CD4-positive, alpha-beta T cell treated with Interleukin-15 for 4 hours (primary cell): ENCODE measurements around the gene MRPL34.
"Not testable (repeated sequence)": the region's sequence is repeated elsewhere in the genome, so short reads cannot be mapped to it uniquely, and the experiment has no call there.

Source experiments
- DNase-seq: peaks from one replicate; pipeline ENCODE4 v3.0.0-alpha.2; 2020; ENCODE audit warnings: low spot score

MRPL34 gene

DNA sequence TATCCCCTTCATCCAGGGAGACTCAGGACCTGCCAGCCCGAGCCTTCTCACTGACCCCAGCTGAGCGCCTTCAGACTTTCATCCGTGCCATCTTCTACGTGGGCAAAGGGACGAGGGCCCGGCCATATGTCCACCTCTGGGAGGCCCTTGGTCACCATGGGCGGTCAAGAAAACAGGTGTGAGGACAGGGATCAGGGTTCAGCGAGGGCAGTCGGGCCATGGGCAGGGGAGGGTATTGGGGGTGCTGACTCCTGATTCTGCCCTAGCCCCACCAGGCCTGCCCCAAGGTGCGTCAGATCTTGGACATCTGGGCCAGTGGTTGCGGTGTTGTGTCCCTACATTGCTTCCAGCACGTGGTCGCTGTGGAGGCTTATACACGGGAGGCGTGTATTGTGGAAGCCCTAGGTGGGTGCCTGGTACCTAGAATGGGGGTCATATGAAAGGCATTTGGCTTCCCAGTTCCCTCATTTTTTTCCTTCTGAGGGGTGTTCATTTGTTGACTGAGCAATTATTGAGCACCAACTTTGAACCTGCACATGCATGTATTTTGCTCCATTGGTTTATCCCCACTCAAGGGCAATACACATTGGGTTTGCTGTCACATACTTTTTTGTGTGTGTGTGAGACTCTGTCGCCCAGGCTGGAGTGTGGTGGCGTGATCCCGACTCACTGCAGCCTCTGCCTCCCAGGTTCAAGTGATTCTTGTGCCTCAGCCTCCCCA is 20.1 kb upstream of the MRPL34 start:
- DNase-seq, result no peak

DNA sequence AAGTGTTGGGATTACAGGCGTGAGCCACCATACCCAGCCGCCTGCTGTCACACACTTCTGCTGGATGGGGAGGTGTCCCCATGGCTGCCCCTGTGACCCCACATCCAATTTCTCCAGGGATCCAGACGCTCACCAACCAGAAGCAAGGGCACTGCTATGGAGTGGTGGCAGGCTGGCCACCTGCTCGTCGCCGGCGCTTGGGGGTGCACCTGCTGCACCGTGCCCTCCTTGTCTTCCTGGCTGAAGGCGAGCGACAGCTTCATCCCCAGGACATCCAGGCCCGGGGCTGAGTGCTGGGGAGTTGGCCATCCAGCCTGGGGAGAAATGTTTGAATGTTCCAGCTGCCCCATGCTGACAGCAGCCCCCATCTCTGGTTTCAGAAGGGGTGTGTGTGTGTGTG is 19.4 kb upstream of the MRPL34 start:
- no peak for DNase-seq

DNA sequence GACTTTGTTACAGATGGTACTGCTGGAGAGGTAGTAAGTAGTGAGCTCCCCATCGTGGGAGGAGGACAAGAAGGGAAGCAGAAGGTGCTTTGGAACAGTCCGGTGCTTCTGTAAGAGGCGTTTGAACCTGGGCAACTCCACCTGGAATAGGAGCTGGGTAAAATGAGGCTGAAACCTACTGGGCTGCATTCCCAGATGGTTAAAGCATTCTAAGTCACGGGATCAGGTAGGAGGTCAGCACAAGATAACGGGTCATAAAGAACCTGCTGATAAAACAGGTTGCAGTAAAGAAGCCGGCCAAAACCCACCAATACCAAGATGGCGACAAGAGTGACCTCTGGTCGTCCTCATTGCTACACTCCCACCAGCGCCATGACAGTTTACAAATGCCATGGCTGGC is 18.9 kb upstream of the MRPL34 start:
- no peak for DNase-seq

DNA sequence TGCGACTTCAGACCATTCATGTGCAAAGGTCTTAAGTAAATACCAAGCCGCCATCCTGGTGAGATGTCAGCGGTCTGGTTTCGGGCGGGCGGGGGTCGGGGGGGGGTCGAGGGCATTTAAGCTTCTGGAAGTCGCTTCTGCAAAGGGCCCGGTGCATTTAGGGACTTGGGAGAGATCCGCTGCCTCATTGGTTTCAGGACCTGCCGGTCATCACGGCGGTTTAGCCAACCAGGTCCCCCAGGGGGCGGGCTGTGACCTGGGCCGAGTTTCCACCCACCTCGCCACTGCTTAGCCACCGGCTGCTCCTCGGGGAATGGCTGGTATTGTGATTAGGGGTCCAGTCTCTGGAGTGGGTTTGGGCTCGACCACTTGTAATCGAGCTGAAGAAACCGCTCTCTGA is 16.2 kb upstream of the MRPL34 start:
- peak; percentile 18 for DNase-seq

DNA sequence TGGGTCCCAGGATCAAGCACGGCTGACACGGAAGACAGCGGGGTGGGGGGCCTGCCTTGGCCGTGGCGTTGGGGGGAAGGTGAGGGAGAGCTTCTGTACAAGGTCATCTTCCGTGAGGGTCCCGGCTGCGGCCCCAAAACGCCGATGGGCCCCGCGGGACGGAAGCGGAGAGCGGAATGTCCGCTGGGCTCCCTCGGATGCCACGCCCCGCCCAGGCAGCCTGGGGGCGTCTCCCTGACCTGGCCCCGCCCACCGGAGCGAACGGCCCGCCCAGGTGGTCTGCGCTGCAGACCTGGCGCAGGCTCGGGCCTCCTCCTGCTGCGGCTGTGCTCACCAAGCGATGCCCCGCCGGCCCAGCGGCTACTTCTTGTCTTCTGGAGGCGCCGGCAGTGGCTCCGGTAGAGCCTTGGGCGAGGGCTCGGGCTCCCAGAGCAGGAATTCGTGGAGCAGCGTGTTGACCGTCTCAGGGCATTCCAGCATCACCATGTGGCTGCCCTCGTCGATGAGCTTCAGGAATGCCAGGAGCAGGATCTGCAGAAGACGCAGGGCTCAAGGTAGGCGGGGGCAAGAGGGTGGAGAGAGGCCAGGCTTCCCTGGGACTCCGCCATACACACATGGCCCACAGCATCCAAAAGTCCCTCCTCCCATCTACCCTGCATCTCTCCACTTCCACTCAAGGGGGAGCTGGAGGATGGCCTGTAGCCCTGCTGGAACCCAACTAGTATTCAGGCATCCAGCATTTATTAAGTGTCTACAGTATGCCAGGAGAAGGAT is 13.2 kb upstream of the MRPL34 start:
- DNase-seq, result peak; percentile 81

DNA sequence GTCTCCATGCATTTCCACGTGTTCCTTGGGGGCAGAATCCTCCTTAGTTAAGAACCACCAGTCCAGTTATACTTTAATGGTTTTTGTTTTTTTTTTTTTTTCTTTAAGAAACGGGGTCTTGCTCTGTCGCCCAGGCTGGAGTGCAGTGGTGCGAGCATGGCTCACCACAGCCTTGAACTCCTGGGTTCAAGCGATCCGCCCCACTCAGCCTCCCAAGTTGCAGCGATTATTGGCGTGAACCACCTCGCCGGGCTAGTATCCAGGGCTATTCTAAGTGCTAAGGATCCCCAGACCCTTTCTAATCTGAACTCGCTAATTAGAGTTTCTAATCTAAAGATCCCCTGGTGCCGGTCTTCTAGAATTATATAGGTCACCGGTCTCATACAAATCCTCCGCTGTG is 12.1 kb upstream of the MRPL34 start:
- DNase-seq, result no peak

DNA sequence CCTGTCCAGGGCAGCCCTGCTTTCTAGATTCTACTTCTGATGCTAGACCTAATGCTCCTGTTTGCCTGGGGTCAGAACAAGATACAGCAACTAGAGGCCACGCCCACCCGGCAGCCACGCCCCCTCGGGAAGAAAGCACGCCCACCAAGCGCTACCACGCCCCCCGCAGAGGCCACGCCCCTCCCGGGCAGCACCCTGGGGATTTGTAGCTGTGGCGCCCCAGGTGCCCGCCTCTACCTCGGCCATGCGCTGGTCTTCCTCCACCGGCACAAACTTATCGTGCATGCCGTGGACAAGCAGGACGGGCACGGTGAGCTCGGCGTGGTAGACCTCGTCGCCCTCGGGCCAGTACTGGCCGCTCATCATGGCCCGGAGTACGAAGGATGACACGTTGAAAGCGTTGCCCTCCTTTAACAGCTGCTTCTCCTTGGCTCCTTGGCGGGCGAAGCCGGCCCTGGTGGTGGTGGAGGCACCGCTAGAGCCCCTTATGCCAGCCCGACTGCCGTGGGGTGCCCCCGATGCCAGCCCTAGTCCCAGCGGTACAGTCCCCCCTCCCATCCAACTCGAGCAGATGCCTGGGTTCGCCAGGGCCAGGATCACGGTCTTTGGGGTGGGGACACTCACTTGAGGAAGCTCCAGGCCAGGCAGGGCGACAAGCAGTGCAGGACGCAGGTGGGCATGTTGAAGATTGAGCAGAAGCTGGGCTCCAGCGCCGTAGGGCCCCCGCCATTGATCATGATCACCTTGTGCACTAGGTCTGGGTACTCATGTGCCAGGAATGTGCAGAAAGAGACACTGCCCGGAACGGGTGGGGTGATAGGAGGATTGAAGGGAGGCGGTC is 11.4 kb upstream of the MRPL34 start:
- DNase-seq, result peak; percentile 25

DNA sequence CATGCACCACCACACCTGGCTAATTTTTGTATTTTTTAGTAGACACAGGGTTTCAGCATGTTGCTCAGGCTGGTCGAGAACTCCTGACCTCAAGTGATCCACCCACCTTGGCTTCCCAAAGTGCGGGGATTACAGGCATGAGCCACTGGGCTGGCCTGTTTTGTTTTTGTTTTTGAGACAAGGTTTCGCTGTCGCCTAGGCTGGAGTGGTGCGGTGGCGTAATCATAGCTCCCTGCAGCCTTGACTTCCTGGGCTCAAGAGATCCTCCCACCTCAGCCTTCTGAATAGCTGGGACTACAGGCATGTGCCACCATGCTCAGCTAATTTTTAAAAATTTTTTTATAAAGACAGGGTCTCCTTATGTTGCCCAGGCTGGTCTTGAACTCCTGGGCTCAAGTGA is 10.1 kb upstream of the MRPL34 start:
- DNase-seq, result not testable (repeated sequence)

DNA sequence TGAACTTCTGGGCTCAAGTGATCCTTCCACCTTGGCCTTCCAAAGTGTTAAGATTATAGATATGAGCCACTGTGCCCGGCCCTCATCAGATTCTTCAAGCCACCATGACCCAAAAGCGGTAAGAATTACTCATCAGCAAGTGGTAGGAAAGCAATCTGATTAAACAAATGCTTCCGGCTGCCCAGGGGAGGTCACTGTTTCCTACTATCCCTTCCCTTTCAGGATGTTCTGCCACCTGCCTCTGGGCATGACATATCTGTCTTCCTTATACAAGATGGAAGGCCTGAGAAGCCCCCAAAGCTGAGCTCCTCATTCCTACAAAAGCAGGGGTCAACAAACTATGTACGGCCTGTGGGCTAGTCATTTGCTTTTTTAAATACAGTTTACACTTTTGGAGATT is 9.4 kb upstream of the MRPL34 start:
- DNase-seq, result no peak

DNA sequence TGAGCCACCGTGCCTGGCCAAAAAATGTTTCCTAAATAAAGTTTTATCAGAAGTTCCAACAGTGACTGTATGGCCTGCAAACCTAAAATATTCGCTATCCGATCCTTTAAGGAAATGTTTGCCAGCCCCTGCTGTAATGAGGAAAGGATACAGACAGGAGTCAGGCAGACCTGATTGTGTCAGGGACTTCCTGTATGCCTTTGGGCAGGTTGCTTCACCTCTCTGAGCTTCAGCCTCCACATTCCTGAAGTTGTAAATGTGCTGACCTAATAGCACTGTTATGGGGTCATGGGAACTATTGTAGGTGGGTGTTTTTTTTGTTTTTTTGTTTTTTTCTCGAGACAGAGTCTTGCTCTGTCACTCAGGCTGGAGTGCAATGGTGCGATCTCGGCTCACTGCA is 8.7 kb upstream of the MRPL34 start:
- DNase-seq, result no peak

DNA sequence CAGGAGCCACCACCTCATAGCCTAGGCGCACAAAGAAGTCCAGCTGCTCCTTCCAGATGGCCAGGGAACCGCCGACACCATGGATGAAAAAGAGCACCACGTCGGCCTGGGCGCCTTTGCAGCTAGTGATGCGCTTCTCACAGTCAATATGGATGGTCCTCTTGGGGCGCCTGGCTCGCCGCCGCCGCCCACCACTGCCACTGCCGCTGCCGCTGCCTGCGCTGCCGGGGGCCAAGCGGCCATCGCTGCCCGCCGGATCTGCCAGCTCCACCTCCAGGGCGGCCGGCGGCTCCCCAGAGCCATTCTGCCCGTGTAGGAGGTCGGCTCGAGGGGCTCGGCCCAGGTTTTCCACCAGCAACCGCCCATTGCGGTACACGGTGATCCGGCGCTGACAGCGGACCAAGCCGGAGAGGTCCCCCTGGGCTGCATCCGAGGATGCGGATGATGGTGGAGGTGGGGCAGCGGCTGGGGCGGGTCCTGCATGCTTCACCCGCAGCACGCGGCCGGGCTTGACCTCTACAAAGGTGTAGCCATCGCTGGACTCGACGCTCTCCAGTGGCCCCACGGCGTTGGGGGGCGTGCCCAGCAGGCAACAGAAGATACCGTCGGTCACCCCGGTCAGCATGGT is 4.6 kb upstream of the MRPL34 start:
- DNase-seq, result no peak

DNA sequence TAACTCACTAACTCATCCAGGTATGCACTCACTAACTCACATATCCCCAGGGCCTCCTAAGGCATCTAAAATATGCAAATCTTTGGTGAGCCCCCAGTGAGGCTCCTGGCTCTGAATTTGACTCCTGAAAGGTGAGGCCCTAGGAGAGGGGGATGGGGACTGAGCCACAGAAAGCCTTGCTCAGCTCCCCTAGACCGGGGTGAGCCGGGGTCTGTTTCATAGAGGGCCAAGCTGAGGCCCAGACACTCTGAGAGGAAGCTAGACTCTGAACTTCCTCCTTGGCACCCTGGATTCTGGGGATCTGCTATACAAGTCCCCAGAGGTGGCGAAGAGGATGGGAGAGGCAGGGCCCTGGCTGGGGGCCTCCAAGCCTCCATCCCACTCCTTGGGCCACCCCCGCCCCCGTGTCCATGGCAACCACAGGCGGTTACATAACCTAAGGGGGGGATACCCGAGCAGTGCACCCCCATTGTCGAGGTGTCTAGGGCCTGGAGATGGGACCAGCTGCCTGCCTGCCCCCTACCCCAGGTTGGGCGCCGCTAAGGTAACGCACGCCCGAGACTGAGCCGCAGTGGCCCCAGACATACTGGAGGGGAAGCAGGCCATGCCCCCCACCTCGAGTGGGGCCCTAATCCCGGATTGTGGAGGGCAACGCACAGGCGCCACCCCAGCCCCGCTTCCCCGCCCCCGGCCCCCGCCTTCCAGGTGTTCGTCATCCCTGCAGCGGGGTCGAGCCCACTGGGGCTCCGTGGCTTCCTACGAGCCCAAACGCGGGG is 3.1 kb upstream of the MRPL34 start:
- DNase-seq, result no peak

DNA sequence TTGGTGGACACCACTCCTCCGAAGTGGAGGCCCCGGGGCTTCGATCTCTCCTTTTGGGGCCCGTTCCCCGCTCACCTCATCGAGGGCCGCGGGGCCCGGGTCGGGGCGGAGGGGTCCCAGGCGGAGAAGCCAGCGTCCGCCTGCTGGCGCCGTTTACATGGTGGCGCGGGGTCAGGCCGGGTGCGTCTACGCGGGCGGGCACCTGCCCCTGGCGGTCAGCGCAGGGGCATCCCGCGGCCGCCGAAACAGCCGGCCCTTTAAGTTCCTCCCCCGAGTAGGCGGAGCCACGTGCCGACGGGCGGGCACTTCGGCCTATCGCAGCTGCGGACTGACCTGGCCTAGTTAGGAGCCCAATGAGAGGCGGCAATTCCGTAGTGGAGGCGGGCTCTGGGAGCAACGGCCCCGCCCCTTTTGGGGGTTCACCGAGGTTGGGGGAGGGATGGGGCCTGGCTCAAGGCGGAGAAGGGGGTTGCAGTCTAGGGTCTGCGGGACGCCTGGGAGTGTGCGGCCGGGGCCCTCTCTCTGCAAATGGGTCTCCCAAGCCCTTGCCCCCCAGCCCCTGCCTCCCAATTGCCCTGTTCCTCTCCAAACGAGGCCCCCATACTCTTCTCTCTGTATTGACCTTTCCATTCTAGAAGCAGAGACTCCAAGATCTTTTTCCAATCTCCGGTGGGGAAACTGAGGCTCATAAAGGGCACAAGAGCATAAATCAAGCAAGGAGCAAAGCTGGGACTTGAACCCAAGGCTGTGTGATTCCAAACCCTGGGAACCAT is 2.3 kb upstream of the MRPL34 start, which contains the start of gene ABHD8:
TSS of gene ABHD8 (minus strand) at position 259 of the 773 bp plus-strand sequence. CDS start 1,809 bp downstream, outside the sequence.
- peak; percentile 94 for DNase-seq

DNA sequence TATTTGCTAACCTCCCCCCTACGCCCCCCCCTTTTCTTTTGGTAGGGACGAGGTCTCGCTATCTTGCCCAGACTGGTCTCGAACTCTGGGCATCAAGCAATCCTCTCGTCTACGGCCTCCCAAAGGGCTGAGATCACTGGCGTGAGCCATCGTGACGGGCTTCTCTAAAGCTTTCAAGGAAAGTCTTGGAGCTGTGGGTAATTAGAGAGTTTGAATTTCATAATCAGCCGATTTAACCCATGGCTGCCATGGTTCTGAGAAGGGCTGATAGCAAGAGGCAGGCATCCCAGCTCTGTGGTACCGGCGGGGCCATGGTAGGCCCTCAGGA is 1.8 kb upstream of the MRPL34 start:
- DNase-seq, result no peak

DNA sequence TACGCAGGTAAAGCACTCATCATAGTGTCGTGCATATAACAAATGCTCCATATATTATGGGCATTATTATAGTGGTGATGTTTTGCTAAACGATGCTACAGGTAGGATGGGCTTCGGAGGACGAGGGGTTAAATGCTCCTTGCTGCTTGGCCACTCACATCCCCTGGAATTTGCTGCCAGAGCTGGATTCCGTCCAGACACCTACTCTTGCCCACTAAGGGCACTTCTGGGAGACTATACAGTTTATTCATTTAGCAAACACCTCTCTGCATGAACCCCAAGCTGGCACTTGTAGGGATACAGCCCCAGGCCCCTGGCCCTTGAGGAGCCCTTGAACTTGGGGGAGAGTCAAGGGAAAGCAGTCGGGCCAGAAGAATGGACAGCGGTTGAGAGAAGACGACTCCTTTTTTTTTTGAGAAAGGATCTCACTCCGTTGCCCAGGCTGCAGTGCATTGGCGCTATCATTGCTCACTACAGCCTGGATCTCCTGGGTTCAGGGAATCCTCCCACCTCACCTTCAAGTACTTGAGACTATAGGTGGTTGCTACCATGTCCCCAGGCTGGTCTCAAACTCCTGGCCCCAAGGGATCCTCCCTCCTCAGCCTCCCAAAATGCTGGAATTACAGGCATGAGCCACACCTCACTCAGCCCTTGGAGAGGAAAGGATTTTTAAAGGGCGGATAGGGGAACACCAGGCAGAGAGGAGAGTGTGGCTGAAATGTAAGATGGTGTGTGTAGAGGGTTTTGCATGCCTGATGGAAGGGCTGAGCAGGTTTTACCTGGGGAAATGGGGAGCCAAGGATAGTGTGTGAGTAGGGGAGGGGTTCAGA is 1.1 kb upstream of the MRPL34 start:
- DNase-seq, result no peak

DNA sequence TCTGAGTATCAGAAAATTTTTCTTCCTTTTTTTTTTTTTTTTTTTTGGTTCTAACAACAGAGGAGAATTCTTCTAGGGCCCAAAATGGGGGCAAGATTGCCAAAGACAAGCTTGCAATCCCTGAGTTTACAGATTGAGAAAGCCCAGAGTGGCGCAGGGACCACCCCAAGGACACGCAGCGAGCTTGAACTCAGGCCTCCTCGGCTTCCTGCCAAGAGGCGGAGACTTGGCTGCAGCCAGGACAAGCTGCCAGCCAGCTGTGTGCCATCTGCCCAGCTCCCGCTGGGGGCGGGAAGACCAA is 506 bp upstream of the MRPL34 start:
- DNase-seq, result no peak

DNA sequence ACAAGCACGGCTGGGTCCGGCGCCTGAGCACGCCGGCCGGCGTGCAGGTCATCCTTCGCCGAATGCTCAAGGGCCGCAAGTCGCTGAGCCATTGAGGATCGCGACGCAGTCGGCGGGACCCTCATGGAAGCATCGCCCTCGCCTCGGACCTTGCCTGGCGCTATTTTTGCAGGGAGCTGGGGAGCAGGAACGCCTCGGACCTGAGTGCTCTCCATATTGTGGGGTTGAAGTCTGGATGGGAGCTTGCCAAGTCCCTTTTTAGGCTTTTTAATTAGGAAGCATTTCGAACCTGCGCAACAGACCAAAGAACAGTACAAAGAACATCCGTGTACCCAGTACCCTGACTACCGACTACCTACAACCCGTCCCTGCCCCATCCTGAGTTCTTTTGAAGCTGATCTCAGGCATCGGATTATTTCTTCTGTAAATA is 628 bp downstream of the MRPL34 start:
- no peak for DNase-seq

DNA sequence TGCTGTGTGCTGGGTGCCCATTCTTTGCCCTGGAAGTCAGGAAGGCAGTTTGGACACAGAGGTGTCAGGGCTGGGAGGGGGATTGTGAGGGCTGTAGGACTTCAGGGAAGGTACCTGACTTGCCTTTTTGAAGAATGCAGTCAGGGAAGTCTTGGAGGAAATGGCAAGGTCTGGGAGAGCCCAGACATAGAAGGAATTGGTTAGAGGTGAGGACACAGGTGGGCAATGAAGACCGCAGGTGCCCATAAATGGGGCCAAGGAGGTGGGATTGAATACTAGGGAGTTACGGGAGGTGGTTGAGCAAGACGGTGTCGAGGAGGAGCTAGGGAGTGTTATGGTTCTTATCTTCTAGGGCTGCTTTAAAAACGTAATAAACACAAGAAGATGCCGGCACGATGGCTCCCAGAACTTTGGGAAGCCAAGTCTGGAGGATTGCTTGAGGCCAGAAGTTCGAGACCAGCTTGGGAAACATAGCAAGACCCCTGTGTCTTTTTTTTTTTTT is 2.3 kb downstream of the MRPL34 start:
- no peak for DNase-seq

DNA sequence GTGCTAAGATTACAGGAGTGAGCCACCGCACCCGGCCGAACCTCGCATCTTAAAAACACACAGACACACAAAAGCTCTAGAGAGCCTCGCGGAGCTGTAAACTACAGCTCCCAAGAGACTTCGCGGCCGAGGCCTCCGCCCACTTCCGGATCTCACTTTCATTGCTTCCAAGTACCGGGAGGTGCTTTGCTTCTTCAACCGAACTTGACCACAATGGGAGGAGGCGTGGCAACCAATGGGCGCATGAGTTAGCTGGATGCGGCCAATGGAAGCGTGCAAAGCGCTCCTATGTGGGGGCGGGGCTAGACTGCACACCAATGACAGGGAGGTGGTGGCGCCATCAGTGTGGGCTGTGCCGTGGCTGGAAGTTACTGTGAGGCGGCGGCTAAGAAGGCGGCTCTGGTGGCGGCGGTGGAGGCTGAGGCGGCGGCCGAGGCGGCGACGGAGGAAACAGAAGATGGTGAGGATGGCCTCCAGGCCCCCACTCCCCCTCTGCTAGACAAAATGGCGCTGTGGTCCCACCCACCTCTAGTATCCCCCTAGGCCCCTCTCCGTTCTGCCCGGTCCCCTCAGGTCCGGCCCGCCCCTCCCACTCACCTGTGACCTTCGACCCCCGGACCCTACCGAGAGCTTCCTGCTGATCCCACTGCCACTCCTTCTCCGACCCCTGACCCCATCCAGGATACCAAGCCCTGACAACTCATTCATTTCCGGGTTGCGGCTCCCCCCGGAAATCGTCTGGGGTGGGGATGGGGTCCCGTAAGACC is 3.7 kb downstream of the MRPL34 start, which contains the start of gene DDA1:
TSS of gene DDA1 (plus strand) at position 366 of the 767 bp plus-strand sequence. CDS start at position 458, 92 bp downstream.
- peak; percentile 100 for DNase-seq
